ENCODE data around the gene FAM163B.

- TF ChIP-seq CTCF (IDR thresholded peaks at IDR 0.05) (no peak), EZH2 (IDR thresholded peaks at IDR 0.05; ENCODE audit: borderline replicate concordance, insufficient read depth, low read depth, low read length, poor library complexity, severe bottlenecking) (no peak)
Observed at GRCh38 chr9:133631111-133631510, 21.9 kb upstream of the FAM163B start.
